ENCODE measurements around the gene LAMP2.

DNA sequence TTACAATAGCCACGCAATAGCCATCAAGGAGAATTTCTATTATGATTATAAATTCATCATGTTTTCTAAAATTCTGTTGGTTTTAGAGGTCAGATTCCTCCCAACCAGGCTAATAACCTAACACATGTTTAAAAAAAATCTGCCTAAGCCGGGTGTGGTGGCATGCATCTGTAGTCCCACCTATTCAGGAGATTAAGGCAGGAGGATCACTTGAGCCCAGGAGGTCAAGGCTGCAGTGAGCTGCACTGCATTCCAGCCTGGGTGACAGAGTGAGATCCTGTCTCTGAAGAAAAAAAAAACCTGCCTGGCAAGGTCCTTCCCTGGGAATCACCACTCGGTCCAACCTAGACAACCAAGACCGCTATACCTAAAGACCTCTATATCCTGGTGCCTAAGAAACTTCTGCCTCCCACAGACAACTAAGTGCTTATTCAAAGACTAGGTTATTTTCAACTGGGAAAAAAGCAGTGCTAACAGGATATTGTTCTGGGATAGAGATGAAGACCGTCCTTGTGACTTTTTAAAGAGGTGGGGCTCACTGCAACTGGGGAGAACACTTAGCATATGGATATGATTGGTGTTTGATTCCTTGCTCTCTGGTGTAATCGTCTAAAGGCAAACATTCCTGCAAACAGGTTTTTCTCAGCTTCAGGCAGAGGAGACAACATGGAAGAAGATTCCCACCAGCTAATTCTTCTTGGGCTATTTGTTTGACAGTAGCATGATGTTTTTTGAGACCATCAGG lies 89.0 kb downstream of the LAMP2 start:
- TF ChIP-seq POLR2A (IDR thresholded peaks at IDR 0.05; ENCODE audit: extremely low read depth, insufficient read length) (no peak), MYC (IDR thresholded peaks at IDR 0.05; ENCODE audit: low read depth, low read length) (no peak)
- TF ChIP-seq, protein P1, sequence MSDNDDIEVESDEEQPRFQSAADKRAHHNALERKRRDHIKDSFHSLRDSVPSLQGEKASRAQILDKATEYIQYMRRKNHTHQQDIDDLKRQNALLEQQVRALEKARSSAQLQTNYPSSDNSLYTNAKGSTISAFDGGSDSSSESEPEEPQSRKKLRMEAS (IDR thresholded peaks at IDR 0.05; ENCODE audit: low read depth, low read length), result no peak
- TF ChIP-seq, protein P2, sequence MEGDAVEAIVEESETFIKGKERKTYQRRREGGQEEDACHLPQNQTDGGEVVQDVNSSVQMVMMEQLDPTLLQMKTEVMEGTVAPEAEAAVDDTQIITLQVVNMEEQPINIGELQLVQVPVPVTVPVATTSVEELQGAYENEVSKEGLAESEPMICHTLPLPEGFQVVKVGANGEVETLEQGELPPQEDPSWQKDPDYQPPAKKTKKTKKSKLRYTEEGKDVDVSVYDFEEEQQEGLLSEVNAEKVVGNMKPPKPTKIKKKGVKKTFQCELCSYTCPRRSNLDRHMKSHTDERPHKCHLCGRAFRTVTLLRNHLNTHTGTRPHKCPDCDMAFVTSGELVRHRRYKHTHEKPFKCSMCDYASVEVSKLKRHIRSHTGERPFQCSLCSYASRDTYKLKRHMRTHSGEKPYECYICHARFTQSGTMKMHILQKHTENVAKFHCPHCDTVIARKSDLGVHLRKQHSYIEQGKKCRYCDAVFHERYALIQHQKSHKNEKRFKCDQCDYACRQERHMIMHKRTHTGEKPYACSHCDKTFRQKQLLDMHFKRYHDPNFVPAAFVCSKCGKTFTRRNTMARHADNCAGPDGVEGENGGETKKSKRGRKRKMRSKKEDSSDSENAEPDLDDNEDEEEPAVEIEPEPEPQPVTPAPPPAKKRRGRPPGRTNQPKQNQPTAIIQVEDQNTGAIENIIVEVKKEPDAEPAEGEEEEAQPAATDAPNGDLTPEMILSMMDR (IDR thresholded peaks at IDR 0.05; ENCODE audit: low read depth, low read length), result no peak

All from NB4 (cell line).